Heart left ventricle (tissue), 16 donors: ENCODE results near the gene MAGEC1. TPM values are rescaled to one million over a fixed set of nuclear protein-coding genes. Genes with fewer than 3 reads are reported as not detected.
"Not testable (repeated sequence)": the region's sequence is repeated elsewhere in the genome, so short reads cannot be mapped to it uniquely, and the experiment has no call there.

Experiments
- ATAC-seq, 4 donors: fragments of 200-7000 bp; cut with Tn5 transposase; one replicate each; pipeline ENCODE4 v1.9.1; 2020 to 2022; ENCODE audit warnings: moderate library complexity in 4 of 4, mild to moderate bottlenecking in 3 of 4, moderate number of reproducible peaks in 1 of 4
- DNase-seq, 5 donors: peaks; one replicate each; pipeline ENCODE4 v3.0.0-alpha.2; 2020
- H3K27ac ChIP-seq, 12 donors: fragments of 200-600 bp; sonication (generic) in 4 of 12; one replicate each; pipeline versions ENCODE4 v1.5.0 to v1.8.0; 2016 to 2022; ENCODE audit warnings: mild to moderate bottlenecking in 2 of 12
- H3K27me3 ChIP-seq, 9 donors: fragments of 200-600 bp; sonication (generic) in 2 of 9; one replicate each; pipeline versions ENCODE4 v1.5.1 to v1.8.0; 2016 to 2022; ENCODE audit warnings: mild to moderate bottlenecking in 3 of 9
- H3K36me3 ChIP-seq, 9 donors: fragments of 200-600 bp; sonication (generic) in 2 of 9; one replicate each; pipeline versions ENCODE4 v1.5.0 to v1.8.0; 2018 to 2022; ENCODE audit warnings: mild to moderate bottlenecking in 2 of 9
- H3K4me1 ChIP-seq, 12 donors: fragments of 200-600 bp; sonication (generic) in 4 of 12; one replicate each; pipeline versions ENCODE4 v1.5.0 to v1.8.0; 2016 to 2022; ENCODE audit warnings: mild to moderate bottlenecking in 3 of 12
- H3K4me3 ChIP-seq, 12 donors: fragments of 200-600 bp; sonication (generic) in 4 of 12; one replicate each; pipeline versions ENCODE4 v1.5.0 to v1.8.0; 2017 to 2022; ENCODE audit warnings: mild to moderate bottlenecking in 9 of 12, moderate library complexity in 4 of 12
- H3K9me3 ChIP-seq, 12 donors: fragments of 200-600 bp; sonication (generic) in 4 of 12; one replicate each; pipeline versions ENCODE4 v1.5.0 to v1.8.0; 2016 to 2022; ENCODE audit warnings: mild to moderate bottlenecking in 1 of 12
- CTCF ChIP-seq, 12 donors: fragments of 200-600 bp; sonication (generic) in 4 of 12; IDR thresholded peaks; one replicate each; pipeline versions ENCODE4 v1.5.0 to v1.8.0; 2018 to 2022; ENCODE audit warnings: antibody characterized with exemption in 12 of 12, mild to moderate bottlenecking in 5 of 12
- POLR2A ChIP-seq, 2 donors: fragments of 450-650 bp; IDR thresholded peaks; one replicate each; pipeline ENCODE4 v1.6.1; 2017; ENCODE audit warnings: antibody characterized with exemption in 2 of 2, mild to moderate bottlenecking in 2 of 2, moderate library complexity in 2 of 2
- WGBS, 4 donors: extraction: QIAGEN DNeasy Blood & Tissue Kit in 2 of 4; methylation state at CpG; one replicate each; pipeline versions ENCODE4 v1.1.5 to v1.1.7; 2013 to 2018; 5-methylcytosine and 5-hydroxymethylcytosine counted together
- intact Hi-C, 10 donors: fragments of 100-400 bp; cut with DNase I; formaldehyde crosslinking; loops; one replicate each; pipeline versions ENCODE4 v1.11.1 to v1.14.2; 2022
- long read RNA-seq, 3 donors: library from polyadenylated mRNA; unstranded; transcript quantifications; one replicate each; pipeline ENCODE4 v2.0.0, GENCODE V29; 2020 to 2021
- polyA plus RNA-seq, 2 donors: library from polyadenylated mRNA; stranded (reverse); fragments of 200-250 nt; gene quantifications; one replicate each; pipeline ENCODE4 v1.2.3, GENCODE V29; 2013
- total RNA-seq, 9 donors: library from RNA; depleted of rRNA in 2 of 9; stranded (reverse); fragments of >200 nt in 2 of 9; fragmentation: NEBNext Ultra II Directional in 3 of 9; extraction: Animal tissue kit (Norgen Biotek cat#: 25700) in 3 of 9; gene quantifications; one replicate each; pipeline versions ENCODE4 v1.1.0 to v1.2.4, GENCODE V29; 2016 to 2023
- donor health status: ischemic (EF 13 %, LVEDD 7.1; RV severe dilation, severe dysfunction).
- donor health status: healthy with polysubstance abuse.
- donor health status: DM: no; HTN: yes; CAD: no.
- donor health status: DM: no; HTN: no; CAD: no.
- donor health status: ischemic (EF 25% LVEDD 6.9; RV normal size, moderate dysfunction).
- donor health status: ischemic (EF 25% LVEDD 5.7; RV mildly dilated, moderate dysfunction).
- donor health status: healthy.
- donor health status: DM: yes; HTN: yes; CAD: no.
- donor health status: ischemic (EF 35%, LVEDD 5.7; RV mildly dilated, moderate dysfunction).
- donor health status: nonischemic (EF 11% LVEDD 7.7; RV severe dilation, severe dysfunction).
- donor health status: DM: yes; HTN: yes; CAD: no.
- donor health status: PGD.
- donor health status: ischemic (EF 29% LVEDD 5.4; RV normal size, mild dysfunction).
- donor health status: nonischemic (EF 23%, LVEDD 6.1; RV moderate dilation, normal function).

The MAGEC1 gene
- total RNA-seq = not detected
- not detected for polyA plus RNA-seq
- long read RNA-seq, donor 1 = 0 reads
- long read RNA-seq, donor 2 = 0 reads
- long read RNA-seq, donor 3 = 0 reads

DNA sequence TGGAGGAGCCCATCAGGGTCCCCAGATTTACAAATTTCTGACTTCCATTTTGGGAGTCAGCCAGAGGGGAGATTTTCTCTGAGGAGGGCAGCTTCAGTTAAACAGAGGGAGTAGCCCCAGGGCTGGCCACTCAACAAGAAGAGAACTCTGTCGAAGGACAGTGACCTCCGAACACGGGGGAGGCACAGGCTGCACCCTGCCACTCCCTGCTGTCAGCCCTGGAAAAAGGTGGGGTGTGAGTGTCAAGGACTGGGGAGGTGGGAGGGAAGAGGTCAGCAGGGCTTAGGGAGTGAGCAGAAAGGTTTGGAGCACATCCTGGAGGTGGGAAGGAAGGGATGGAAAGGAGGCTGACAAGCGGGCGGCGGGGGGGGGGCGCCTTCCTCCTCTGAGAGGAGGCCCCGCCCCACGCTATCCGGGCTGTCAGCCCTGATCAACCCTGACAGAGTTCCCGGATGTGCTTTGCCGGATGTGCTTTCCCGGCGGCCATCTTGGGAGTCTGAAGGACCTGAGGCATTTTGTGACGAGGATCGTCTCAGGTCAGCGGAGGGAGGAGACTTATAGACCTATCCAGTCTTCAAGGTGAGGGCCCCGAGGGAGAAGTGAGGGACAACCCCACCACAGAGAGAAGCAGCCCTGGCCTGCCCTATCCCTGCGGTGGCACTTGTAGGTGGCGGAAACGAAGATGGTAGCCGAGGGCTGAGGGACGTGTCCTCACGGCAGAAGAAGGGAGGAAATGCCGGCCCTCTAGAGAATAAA, at the start of gene MAGEC1:
Gene MAGEC1, plus strand, starts transcription at position 495 of the 756 bp plus-strand sequence. CDS start 1,179 bp downstream, outside the sequence.
- ATAC-seq (no peak), DNase-seq (no peak)
- Histone ChIP-seq H3K4me1 (no peaks in the 10 kb centered on the region), H3K27ac (no peak within 1 kb of the TSS), H3K36me3 (no peaks in the 10 kb centered on the region), H3K9me3 (peaks cover 0 to 6% (median 0%) of the 10 kb centered on the region in 12 donors), H3K4me3 (no peak within 1 kb of the TSS), H3K27me3 (no peaks in the 10 kb centered on the region)
- WGBS, 4 donors = 85 to 91% (median 90%) methylated on average over 16 to 25 of the region's 25 CpGs
- TF ChIP-seq CTCF (IDR thresholded peaks at IDR 0.05) (no peak), POLR2A (IDR thresholded peaks at IDR 0.05) (no peak)
- intact Hi-C loops = no loop called here

GRCh38 chrX:141857479-141857878, 46.2 kb upstream of the MAGEC1 start:
- ATAC-seq (no peak), DNase-seq (no peak)
- Histone ChIP-seq H3K36me3 (no peaks in the 10 kb centered on the region), H3K4me1 (no peaks in the 10 kb centered on the region), H3K27ac (no peak overlapping the region), H3K4me3 (no peak overlapping the region), H3K9me3 (no peaks in the 10 kb centered on the region), H3K27me3 (no peaks in the 10 kb centered on the region)
- TF ChIP-seq POLR2A (IDR thresholded peaks at IDR 0.05) (no peak), CTCF (IDR thresholded peaks at IDR 0.05) (no peak)
- intact Hi-C loops = no loop called here
- WGBS, 4 donors = 34 to 46% (median 38%) methylated on average over 3 of the region's 3 CpGs

GRCh38 chrX:141879616-141880015, 24.1 kb upstream of the MAGEC1 start:
- WGBS, 4 donors = 44 to 69% (median 56%) methylated on average over 5 of the region's 5 CpGs
- no peaks in the 10 kb centered on the region for H3K9me3 ChIP-seq
- TF ChIP-seq POLR2A (IDR thresholded peaks at IDR 0.05) (no peak), CTCF (IDR thresholded peaks at IDR 0.05) (no peak)

DNA sequence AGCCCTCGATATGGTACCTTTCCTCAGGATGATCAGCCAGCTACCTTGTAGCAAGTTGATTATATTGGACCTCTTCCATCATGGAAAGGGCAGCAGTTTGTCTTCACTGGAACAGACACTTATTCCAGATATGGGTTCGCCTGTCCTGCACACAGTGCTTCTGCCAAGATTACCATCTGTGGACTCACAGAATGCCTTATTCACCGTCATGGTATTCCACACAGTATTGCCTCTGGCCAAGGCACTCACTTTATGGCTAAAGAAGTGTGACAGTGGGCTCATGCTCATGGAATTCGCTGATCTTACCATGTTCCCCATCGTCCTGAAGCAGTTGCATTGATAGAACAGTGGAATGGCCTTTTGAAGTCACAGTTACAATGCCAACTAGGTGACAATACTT, 14.9 kb upstream of the MAGEC1 start:
- H3K27ac ChIP-seq, H3K4me3 ChIP-seq, H3K4me1 ChIP-seq, H3K27me3 ChIP-seq, ATAC-seq, H3K36me3 ChIP-seq, intact Hi-C loops, H3K9me3 ChIP-seq, DNase-seq: not testable (repeated sequence)
- WGBS, 4 donors = 37 to 68% (median 63%) methylated on average over 5 of the region's 5 CpGs

More at GRCh38 chrX:141879616-141880015, 24.1 kb upstream of the MAGEC1 start:
- DNase-seq = no peak
- no peak for ATAC-seq
- H3K27me3 ChIP-seq = peaks cover 0 to 3% (median 0%) of the 10 kb centered on the region in 9 donors
- intact Hi-C loops = no loop called here
- no peak overlapping the region for H3K27ac ChIP-seq
- H3K4me3 ChIP-seq = no peak overlapping the region
- H3K36me3 ChIP-seq = no peaks in the 10 kb centered on the region
- no peaks in the 10 kb centered on the region for H3K4me1 ChIP-seq
